ENCODE data around the gene SDHD.

The SDHD gene

DNA sequence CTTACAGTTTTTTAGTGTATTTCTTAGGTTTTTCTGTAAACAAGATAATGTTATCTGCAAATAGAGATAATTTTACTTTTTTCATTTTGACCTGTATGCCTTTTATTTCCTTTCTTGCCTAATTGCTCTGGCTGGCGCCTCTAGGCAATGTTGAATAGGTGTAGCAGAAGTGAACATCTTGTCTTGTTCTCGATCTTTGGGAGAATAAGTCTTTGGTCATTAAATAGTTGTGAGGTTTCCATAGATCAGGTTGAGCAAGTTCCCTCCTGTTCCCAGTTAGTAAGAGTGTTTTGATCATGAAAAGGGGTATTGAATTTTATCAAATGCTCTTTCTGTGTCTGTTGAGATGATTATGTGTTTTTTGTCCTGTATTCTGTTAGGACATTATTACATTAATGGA lies 36.9 kb upstream of the SDHD start:
- no peak for DNase-seq (ENCODE audit: low read depth)
- TF ChIP-seq, protein P1, sequence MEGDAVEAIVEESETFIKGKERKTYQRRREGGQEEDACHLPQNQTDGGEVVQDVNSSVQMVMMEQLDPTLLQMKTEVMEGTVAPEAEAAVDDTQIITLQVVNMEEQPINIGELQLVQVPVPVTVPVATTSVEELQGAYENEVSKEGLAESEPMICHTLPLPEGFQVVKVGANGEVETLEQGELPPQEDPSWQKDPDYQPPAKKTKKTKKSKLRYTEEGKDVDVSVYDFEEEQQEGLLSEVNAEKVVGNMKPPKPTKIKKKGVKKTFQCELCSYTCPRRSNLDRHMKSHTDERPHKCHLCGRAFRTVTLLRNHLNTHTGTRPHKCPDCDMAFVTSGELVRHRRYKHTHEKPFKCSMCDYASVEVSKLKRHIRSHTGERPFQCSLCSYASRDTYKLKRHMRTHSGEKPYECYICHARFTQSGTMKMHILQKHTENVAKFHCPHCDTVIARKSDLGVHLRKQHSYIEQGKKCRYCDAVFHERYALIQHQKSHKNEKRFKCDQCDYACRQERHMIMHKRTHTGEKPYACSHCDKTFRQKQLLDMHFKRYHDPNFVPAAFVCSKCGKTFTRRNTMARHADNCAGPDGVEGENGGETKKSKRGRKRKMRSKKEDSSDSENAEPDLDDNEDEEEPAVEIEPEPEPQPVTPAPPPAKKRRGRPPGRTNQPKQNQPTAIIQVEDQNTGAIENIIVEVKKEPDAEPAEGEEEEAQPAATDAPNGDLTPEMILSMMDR (conservative IDR thresholded peaks at IDR 0.05; ENCODE audit: control insufficient read depth, insufficient read depth, low read depth, low read length): no peak
- H3K4me3 ChIP-seq (ENCODE audit: control insufficient read depth, low read depth, low read length): no peak overlapping the region

DNA sequence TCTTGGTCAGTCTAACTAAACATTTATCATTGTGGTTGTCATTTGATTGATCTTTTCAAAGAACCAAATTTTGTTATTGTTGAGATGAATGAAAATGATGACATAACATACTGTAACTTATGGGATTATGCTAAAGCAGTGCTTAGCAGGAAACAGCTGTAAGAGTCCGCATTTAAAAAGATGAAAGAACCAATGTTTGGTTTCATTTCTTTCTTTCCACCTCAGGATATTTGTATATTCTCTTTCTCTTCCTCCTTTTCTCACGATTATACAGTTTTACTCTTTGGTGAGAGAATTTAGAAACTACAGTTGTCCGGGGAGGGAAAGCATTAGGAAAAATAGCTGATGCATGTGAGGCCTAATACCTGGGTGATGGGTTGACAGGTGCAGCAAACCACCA lies 36.0 kb upstream of the SDHD start:
- TF ChIP-seq, protein P1 (conservative IDR thresholded peaks at IDR 0.05; ENCODE audit: control insufficient read depth, insufficient read depth, low read depth, low read length): no peak
- no peak for DNase-seq (ENCODE audit: low read depth)
- no peak overlapping the region for H3K4me3 ChIP-seq (ENCODE audit: control insufficient read depth, low read depth, low read length)

DNA sequence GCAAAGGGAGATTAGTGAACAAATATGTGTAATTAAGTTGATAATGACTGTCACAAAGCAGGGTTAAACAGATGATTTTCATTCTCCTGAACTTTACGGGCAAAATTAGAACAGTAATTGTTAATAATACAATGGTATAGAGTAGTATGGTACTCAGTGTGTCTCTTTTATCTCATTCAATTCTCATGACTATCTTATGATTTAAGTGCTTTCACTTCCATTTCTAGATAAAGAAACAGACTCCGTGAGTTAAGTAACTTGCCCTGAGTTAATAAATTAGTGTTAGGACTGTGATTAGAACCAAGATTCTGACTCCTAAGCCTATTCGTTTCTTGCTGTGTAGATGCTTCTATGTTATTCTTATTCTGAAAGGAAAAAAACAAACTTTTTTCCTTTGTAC lies 34.9 kb upstream of the SDHD start:
- no peak for DNase-seq (ENCODE audit: low read depth)
- H3K4me3 ChIP-seq (ENCODE audit: control insufficient read depth, low read depth, low read length): no peak overlapping the region
- TF ChIP-seq, protein P1 (conservative IDR thresholded peaks at IDR 0.05; ENCODE audit: control insufficient read depth, insufficient read depth, low read depth, low read length): no peak

DNA sequence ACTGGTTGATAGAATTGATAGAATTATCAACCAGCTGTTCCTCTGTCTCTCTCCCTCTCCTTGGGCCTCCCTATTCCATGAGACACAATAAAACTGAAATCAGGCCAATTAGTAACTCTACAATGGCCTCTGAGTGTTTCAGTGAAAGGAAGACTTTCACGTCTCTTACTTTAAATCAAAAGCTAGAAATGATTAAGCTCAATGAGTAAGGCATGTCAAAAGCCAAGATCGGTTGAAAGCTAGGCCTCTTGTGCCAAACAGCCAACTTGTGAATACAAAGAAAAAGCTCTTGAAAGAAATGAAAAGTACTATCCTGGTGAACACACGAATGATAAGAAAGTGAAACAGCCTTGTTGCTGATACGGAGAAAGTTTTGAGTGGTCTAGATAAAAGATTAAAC lies 29.5 kb upstream of the SDHD start:
- TF ChIP-seq, protein P1 (conservative IDR thresholded peaks at IDR 0.05; ENCODE audit: control insufficient read depth, insufficient read depth, low read depth, low read length): no peak
- no peak overlapping the region for H3K4me3 ChIP-seq (ENCODE audit: control insufficient read depth, low read depth, low read length)
- no peak for DNase-seq (ENCODE audit: low read depth)

DNA sequence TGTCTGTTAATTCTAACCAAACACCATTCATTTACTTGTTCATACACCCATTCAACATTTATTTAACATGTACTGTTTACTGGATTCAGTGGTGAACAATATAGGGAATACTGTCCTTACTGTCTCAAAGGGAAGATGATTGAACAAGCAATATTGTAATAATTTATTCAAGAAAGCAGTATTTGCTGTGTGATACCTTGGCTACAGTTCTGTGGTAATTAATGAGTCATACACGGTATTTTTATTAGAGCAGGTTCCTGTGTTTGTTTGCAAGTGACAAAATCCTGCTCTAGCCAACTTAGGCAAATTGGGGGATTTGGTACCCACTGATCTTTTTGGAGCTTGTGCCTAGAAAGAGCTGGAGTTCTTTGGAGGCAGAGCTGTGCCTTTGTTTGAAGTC lies 28.6 kb upstream of the SDHD start:
- no peak overlapping the region for H3K4me3 ChIP-seq (ENCODE audit: control insufficient read depth, low read depth, low read length)
- TF ChIP-seq, protein P1 (conservative IDR thresholded peaks at IDR 0.05; ENCODE audit: control insufficient read depth, insufficient read depth, low read depth, low read length): no peak
- DNase-seq (ENCODE audit: low read depth): no peak

DNA sequence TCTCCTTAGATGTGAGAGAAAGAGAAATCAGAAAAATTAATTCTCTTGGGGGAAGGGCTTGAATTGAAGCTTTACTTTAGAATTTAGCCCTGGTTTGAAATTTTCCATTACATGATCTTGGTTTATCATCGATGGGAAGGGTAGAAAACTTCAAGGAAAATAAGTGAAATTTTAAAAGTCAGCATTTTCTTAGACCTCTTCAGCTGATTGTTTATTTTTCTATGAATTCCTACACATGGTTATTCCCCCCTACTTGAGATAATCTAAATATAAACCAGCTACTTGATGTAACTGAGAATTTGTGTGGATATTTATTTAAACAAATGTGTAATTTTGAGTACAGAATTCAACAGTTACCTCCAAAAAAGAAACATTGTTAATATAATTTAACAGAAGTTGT lies 23.8 kb upstream of the SDHD start:
- no peak overlapping the region for H3K4me3 ChIP-seq (ENCODE audit: control insufficient read depth, low read depth, low read length)
- TF ChIP-seq, protein P1 (conservative IDR thresholded peaks at IDR 0.05; ENCODE audit: control insufficient read depth, insufficient read depth, low read depth, low read length): no peak
- DNase-seq (ENCODE audit: low read depth): no peak
